SH-SY5Y (cell line): ENCODE results near the gene SKOR1.

ENCODE experiments used
- GATA2 ChIP-seq: IDR thresholded peaks from 2 replicates; pipeline ENCODE4 v1.6.1; 2011; ENCODE audit warnings: mild to moderate bottlenecking, low read depth, low read length
- GATA3 ChIP-seq: IDR thresholded peaks from 2 replicates; pipeline ENCODE4 v1.6.1; 2011; ENCODE audit warnings: low read depth, mild to moderate bottlenecking, low read length, moderate library complexity

- TF ChIP-seq GATA3: no peak
- no peak for TF ChIP-seq GATA2
These were observed 16.1 kb downstream of the SKOR1 start for GRCh38 chr15:67841513-67841762.
